ENCODE results near the gene CLIC1.
"Not testable (repeated sequence)": the region's sequence is repeated elsewhere in the genome, so short reads cannot be mapped to it uniquely, and the experiment has no call there.

CLIC1 gene

GRCh38 chr6:31721351-31722020, 14.8 kb downstream of the CLIC1 start, which contains the start of gene LY6G6C:
Gene LY6G6C, minus strand, starts transcription at chr6:31721746. Its CDS starts 67 bp downstream, at chr6:31721679.
- no peak for DNase-seq

GRCh38 chr6:31720196-31720770, 16.0 kb downstream of the CLIC1 start:
- DNase-seq, result no peak

- no peak for DNase-seq
Observed at GRCh38 chr6:31719001-31719400, 17.3 kb downstream of the CLIC1 start.

DNA sequence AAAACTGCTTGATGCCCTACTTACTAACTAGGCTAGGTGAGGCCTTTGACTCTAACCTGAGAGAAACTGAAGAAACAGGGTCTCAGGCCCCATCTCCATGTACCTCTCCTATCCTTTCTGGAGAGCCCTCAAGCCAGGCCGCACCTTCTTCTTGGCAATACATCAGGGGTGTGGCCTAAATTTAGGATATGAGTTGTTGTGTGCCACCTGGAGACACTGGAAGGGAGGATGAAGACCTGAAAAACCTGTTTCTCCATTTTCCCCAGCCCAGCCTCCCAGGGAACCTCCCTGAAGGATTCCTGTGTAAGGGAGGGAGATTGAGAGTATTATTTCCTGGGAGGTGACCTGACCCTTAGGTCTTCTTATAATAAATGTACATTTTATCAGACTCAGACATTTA, 18.1 kb downstream of the CLIC1 start:
- DNase-seq, result no peak

DNA sequence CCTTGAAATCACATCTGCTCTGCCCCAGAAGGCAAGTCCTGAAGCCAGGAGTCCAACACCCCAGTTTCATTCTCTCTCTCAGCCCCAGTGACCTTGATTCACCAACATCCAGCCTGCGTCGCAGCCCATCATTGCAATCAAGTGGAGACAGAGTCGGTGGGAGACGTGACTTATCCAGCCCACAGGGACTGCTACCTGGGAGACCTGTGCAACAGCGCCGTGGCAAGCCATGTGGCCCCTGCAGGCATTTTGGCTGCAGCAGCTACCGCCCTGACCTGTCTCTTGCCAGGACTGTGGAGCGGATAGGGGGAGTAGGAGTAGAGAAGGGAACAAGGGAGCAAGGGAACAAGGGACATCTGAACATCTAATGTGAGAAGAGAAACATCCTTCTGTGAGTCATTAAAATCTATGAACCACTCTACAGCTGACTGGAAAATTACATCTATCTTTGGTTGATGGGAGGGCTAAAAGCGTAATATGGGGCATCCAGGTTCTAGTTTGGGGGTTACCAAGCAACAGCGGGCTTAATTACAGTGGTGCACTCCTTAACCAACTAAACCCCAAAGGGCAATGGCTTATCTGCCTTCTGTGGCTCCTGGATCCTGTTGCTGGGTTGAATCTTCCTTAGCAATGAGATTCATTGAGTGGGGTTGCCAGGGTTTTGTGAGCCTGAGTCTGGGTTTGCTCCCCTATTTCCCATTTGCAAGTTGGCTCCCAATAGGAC, 18.7 kb downstream of the CLIC1 start:
- no peak for DNase-seq

DNA sequence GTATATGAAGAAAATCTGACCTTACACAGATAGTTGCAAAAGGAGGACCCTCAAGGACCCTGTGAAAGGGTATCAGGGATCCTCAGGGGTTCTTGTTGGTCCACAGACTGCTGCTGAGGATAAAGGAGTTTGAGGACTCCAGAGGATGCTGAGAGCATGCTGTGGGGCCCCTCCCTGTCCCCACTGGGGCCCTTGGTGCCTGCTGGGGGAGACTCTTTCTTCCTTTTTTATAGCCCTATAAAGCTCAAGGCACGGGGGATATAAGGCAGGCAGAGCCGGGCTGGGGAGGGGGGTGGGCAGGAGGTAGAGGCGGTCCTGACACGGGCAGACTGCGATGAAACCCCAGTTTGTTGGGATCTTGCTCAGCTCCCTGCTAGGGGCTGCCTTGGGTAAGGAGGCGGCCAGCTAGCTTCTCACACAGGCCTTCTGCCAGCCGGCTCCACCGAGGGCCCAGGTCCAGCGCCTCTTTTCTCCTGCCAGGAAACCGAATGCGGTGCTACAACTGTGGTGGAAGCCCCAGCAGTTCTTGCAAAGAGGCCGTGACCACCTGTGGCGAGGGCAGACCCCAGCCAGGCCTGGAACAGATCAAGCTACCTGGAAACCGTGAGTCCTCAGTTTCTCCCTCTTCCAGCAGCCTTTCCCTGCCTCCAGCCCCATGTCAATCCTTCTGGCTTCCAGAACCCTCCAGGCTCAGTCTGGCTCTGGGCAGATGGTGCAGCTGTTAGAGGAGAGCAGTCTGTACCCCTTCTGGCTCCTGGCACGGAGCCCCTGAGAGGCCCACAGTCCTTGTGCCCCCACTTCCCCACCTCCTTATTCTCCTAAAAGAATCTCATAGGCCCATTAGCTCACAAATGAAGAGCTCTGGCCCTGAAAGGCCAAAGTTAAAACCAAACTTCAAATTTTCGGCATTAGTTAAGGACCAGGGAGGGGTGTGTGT, 21.0 kb downstream of the CLIC1 start, which contains the start of gene LY6G6D:
TSS of gene LY6G6D (plus strand) at position 327 of the 937 bp plus-strand sequence. CDS start at position 335, 8 bp downstream.
- no peak for DNase-seq

- no peak for DNase-seq
Observed at GRCh38 chr6:31713991-31714684, 22.2 kb downstream of the CLIC1 start.

GRCh38 chr6:31713465-31713864, 22.9 kb downstream of the CLIC1 start:
- no peak for DNase-seq

GRCh38 chr6:31712296-31712695, 24.0 kb downstream of the CLIC1 start:
- DNase-seq, result no peak

- DNase-seq, result no peak
Observed at GRCh38 chr6:31711233-31711632, 25.1 kb downstream of the CLIC1 start.

GRCh38 chr6:31710523-31711219, 25.7 kb downstream of the CLIC1 start:
- no peak for DNase-seq

DNA sequence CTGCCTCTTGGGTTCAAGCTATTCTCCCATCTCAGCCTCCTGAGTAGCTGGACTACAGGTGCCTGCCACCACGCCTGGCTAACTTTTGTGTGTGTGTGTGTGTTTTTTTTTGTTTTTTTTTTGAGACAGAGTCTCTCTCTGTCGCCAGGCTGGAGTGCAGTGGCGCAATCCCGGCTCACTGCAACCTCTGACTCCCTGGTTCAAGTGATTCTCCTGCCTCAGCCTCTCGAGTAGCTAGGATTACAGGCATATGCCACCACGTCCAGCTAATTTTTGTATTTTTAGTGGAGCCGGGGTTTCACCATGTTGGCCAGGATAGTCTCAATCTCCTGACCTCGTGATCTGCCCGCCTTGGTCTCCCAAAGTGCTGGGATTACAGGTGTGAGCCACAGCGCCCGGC, 27.2 kb downstream of the CLIC1 start:
- DNase-seq, result not testable (repeated sequence)

GRCh38 chr6:31708224-31708623, 28.1 kb downstream of the CLIC1 start:
- DNase-seq, result no peak

DNA sequence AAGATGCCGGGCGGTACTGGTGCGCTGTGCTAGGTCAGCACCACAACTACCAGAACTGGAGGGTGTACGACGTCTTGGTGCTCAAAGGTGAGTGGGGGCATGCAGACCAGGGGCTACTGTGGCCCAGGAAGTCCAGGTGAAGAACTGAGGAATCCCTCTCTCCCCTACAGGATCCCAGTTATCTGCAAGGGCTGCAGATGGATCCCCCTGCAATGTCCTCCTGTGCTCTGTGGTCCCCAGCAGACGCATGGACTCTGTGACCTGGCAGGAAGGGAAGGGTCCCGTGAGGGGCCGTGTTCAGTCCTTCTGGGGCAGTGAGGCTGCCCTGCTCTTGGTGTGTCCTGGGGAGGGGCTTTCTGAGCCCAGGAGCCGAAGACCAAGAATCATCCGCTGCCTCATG, 28.6 kb downstream of the CLIC1 start:
- DNase-seq, result no peak

DNA sequence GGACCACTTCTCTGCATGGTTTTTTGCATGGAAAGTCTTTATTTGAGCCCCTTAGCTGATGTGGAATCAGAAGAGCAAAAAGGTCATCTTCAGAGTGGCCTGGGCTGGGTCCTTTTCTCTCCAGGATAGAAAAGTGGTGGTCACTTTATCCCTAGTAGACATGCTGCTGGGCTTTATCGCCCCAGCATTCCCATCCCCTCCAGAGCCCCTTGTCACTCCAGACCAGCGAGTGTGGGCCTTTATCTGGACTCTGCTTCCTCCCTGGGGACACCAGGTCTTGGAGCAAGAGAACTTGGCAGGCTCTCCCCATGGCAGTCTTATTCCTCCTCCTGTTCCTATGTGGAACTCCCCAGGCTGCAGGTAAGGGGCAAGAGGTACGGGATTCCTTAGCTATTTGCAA, 29.7 kb downstream of the CLIC1 start, which contains the start of gene LY6G6F:
TSS of gene LY6G6F (plus strand) at position 268 of the 400 bp plus-strand sequence. CDS start at position 309, 41 bp downstream.
- no peak for DNase-seq

GRCh38 chr6:31705931-31706330, 30.4 kb downstream of the CLIC1 start:
- no peak for DNase-seq

DNA sequence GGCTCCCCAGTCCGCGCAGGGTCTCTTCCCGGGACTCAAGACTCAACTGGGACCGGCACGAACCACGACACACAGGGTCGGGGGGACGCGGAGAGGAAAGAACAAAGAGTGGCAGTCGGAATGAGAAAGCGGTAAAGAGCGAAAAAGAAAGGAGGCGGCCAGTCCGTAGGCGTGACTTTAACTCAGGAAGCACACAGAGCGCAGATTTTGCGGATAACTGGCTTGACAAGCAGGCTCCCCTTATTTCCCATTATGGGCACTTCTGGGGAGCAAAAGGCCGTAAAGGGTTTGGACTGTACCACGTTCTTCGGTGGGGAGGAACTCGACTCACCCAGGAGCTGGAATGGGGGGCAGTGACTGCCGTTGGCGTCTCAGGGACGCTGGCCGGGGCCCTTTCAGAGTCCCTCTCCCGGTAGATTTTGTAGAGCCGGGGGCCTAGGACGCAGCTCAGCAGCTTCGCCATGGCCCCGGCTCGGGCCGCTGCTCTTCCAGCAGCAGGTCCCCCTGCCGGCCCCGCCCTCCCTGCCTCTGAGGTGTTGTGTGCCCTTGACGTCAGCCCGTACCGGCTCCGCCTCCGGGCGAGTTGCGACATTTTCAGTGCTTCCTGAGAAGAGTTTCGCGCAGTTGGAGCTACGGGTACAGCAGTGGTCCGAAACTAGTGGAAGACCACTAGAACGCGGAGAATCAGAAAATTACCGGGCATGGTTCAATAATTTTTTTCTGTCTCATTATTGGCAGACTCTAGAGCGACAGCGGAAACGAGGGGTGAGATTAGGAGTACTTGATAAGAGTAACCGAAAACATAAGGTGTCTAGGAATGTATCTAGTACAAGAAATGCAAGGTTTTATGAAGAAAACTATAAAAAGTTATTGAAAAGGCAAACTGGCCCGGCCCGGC, 33.3 kb downstream of the CLIC1 start, which contains the start of gene ABHD16A:
TSS of gene ABHD16A (minus strand) at position 506 of the 898 bp plus-strand sequence. CDS start at position 463, 43 bp downstream.
- DNase-seq, result peak; percentile 98

DNA sequence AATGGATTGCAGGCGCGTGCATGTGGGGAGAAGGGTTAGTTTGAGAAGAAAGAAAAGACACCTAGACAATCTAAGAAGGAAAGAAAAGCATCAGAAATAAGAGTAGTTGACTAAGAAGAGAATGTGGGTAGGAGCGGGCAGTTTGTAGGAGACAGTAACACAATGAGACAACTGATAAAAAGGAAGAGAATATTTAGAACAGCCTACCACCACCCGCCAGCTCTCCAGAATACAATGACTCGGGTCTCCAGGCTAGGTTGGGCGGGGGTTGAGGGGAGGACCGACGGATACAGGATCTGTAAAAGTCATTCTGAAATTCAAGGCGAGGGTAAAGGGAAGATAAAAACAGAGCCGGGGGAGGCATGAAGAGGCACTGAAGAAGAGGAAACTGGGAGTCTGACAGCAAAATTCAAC, 33.9 kb downstream of the CLIC1 start:
- DNase-seq, result no peak

DNA sequence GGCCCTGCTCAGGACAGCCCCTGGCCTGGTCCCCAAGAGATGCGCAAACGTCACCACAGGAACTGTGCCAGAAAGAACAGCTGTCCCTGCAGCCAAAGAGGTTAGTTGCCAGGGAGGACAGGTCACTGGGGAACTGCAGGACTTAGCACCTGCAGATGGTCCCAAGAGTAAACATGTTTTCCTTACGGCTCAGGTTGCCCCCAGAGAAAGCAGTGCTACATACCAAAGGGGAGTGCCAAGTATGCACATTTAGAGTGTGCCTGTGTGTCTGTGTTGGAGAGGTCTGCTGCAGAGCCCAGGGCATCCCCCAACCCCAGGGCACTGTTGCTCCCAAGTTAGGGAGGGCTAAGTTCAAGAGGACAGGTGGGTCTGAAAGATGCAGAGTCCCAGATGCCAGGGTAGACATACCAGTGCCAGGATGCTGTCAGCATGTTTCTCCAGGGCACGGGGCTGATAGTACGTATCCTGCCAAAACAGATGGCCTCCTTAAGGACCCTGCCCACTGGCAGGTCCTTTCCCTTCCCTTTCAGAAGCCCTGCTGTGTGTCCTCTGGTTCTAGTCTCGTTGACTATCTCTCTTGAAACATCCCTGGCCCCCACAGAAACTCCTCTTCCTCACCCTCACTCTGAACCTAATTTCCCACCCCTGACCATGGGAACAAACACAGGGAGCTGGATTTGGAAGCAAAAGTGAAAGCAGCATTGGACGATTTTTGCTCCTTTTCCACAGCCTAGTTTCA, 34.5 kb downstream of the CLIC1 start:
- no peak for DNase-seq

All from HCEC 1CT (cell line).